ENCODE data around the gene DDI2.

DNA sequence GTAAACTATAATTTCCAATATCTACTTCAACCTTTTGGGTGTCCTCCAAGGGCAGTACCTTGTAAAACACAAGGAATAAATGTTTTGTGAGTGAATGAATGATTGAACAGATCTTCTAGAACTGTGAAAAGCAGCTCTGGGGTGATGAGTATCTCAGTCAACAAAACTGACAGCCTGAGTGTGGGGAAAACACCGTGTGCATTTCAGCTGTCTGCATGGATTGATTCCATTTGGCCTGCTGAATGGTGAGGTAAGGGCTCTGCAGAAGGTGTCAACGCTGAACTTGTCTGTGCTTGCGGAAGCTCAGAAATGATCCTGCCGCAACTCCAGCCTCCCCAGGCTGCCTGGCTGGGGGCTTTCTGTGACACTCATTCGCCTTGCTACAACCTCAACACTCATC lies 25.0 kb upstream of the DDI2 start:
- no peak for TF ChIP-seq TAF1 (IDR thresholded peaks at IDR 0.05; ENCODE audit: borderline replicate concordance, low read depth, low read length)
- no peak for TF ChIP-seq EZH2 (IDR thresholded peaks at IDR 0.05; ENCODE audit: borderline replicate concordance, control insufficient read depth, low read depth, low read length)
- TF ChIP-seq, protein P1, sequence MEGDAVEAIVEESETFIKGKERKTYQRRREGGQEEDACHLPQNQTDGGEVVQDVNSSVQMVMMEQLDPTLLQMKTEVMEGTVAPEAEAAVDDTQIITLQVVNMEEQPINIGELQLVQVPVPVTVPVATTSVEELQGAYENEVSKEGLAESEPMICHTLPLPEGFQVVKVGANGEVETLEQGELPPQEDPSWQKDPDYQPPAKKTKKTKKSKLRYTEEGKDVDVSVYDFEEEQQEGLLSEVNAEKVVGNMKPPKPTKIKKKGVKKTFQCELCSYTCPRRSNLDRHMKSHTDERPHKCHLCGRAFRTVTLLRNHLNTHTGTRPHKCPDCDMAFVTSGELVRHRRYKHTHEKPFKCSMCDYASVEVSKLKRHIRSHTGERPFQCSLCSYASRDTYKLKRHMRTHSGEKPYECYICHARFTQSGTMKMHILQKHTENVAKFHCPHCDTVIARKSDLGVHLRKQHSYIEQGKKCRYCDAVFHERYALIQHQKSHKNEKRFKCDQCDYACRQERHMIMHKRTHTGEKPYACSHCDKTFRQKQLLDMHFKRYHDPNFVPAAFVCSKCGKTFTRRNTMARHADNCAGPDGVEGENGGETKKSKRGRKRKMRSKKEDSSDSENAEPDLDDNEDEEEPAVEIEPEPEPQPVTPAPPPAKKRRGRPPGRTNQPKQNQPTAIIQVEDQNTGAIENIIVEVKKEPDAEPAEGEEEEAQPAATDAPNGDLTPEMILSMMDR (IDR thresholded peaks at IDR 0.05 in 2 of 3, conservative IDR thresholded peaks at IDR 0.05 in 1 of 3; ENCODE audit: control insufficient read depth in 2 of 3, extremely low read depth in 1 of 3, insufficient read depth in 1 of 3, low read depth in 3 of 3, low read length in 3 of 3) = no peak
- TF ChIP-seq, protein P2, sequence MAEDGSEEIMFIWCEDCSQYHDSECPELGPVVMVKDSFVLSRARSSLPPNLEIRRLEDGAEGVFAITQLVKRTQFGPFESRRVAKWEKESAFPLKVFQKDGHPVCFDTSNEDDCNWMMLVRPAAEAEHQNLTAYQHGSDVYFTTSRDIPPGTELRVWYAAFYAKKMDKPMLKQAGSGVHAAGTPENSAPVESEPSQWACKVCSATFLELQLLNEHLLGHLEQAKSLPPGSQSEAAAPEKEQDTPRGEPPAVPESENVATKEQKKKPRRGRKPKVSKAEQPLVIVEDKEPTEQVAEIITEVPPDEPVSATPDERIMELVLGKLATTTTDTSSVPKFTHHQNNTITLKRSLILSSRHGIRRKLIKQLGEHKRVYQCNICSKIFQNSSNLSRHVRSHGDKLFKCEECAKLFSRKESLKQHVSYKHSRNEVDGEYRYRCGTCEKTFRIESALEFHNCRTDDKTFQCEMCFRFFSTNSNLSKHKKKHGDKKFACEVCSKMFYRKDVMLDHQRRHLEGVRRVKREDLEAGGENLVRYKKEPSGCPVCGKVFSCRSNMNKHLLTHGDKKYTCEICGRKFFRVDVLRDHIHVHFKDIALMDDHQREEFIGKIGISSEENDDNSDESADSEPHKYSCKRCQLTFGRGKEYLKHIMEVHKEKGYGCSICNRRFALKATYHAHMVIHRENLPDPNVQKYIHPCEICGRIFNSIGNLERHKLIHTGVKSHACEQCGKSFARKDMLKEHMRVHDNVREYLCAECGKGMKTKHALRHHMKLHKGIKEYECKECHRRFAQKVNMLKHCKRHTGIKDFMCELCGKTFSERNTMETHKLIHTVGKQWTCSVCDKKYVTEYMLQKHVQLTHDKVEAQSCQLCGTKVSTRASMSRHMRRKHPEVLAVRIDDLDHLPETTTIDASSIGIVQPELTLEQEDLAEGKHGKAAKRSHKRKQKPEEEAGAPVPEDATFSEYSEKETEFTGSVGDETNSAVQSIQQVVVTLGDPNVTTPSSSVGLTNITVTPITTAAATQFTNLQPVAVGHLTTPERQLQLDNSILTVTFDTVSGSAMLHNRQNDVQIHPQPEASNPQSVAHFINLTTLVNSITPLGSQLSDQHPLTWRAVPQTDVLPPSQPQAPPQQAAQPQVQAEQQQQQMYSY (CRISPR knock-in tag; IDR thresholded peaks at IDR 0.05) = no peak
- TF ChIP-seq CHD1 (IDR thresholded peaks at IDR 0.05; ENCODE audit: low read depth, low read length) = no peak
- no peak for TF ChIP-seq POLR2AphosphoS5 (IDR thresholded peaks at IDR 0.05; ENCODE audit: low read length)
- TF ChIP-seq, protein P3, sequence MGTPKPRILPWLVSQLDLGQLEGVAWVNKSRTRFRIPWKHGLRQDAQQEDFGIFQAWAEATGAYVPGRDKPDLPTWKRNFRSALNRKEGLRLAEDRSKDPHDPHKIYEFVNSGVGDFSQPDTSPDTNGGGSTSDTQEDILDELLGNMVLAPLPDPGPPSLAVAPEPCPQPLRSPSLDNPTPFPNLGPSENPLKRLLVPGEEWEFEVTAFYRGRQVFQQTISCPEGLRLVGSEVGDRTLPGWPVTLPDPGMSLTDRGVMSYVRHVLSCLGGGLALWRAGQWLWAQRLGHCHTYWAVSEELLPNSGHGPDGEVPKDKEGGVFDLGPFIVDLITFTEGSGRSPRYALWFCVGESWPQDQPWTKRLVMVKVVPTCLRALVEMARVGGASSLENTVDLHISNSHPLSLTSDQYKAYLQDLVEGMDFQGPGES (IDR thresholded peaks at IDR 0.05) = no peak
- TF ChIP-seq, protein P4, sequence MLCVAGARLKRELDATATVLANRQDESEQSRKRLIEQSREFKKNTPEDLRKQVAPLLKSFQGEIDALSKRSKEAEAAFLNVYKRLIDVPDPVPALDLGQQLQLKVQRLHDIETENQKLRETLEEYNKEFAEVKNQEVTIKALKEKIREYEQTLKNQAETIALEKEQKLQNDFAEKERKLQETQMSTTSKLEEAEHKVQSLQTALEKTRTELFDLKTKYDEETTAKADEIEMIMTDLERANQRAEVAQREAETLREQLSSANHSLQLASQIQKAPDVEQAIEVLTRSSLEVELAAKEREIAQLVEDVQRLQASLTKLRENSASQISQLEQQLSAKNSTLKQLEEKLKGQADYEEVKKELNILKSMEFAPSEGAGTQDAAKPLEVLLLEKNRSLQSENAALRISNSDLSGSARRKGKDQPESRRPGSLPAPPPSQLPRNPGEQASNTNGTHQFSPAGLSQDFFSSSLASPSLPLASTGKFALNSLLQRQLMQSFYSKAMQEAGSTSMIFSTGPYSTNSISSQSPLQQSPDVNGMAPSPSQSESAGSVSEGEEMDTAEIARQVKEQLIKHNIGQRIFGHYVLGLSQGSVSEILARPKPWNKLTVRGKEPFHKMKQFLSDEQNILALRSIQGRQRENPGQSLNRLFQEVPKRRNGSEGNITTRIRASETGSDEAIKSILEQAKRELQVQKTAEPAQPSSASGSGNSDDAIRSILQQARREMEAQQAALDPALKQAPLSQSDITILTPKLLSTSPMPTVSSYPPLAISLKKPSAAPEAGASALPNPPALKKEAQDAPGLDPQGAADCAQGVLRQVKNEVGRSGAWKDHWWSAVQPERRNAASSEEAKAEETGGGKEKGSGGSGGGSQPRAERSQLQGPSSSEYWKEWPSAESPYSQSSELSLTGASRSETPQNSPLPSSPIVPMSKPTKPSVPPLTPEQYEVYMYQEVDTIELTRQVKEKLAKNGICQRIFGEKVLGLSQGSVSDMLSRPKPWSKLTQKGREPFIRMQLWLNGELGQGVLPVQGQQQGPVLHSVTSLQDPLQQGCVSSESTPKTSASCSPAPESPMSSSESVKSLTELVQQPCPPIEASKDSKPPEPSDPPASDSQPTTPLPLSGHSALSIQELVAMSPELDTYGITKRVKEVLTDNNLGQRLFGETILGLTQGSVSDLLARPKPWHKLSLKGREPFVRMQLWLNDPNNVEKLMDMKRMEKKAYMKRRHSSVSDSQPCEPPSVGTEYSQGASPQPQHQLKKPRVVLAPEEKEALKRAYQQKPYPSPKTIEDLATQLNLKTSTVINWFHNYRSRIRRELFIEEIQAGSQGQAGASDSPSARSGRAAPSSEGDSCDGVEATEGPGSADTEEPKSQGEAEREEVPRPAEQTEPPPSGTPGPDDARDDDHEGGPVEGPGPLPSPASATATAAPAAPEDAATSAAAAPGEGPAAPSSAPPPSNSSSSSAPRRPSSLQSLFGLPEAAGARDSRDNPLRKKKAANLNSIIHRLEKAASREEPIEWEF (IDR thresholded peaks at IDR 0.05; ENCODE audit: insufficient replicate concordance, low read depth, low read length) = no peak
- TF ChIP-seq SMAD1 (IDR thresholded peaks at IDR 0.05; ENCODE audit: low read depth, partially characterized antibody) = no peak
- no peak for TF ChIP-seq SMARCA5 (IDR thresholded peaks at IDR 0.05)
- no peak for TF ChIP-seq POLR2A (IDR thresholded peaks at IDR 0.05; ENCODE audit: low read depth, low read length)
- TF ChIP-seq ZNF622 (IDR thresholded peaks at IDR 0.05) = no peak
- no peak for TF ChIP-seq TARDBP (IDR thresholded peaks at IDR 0.05; ENCODE audit: borderline replicate concordance)
- TF ChIP-seq, protein P5, sequence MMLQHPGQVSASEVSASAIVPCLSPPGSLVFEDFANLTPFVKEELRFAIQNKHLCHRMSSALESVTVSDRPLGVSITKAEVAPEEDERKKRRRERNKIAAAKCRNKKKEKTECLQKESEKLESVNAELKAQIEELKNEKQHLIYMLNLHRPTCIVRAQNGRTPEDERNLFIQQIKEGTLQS (IDR thresholded peaks at IDR 0.05; ENCODE audit: borderline replicate concordance, extremely low read depth, low read depth, low read length) = no peak

Measured in GM12878 (cell line).